H1 (cell line): Measurements from ENCODE around the gene CAMKK2. TPM values are rescaled to one million over a fixed set of nuclear protein-coding genes. Genes with fewer than 3 reads are reported as not detected.

ENCODE experiments used
- CTCF ChIA-PET: fragments of 300-600 bp; sonication (Branson Sonifier 250); formaldehyde crosslinking; loops from one replicate; lab custom pipeline; 2021; ENCODE audit not compliant: partially characterized antibody; lab: Charles Lee
- POLR2A ChIA-PET: fragments of 300-600 bp; sonication (Branson Sonifier 250); formaldehyde crosslinking; loops from one replicate; lab custom pipeline; 2021; ENCODE audit warnings: inconsistent platforms; ENCODE audit not compliant: partially characterized antibody; lab: Charles Lee
- DNase-seq, 2 experiments: peaks; one replicate each; pipeline versions ENCODE4 v3.0.0 to v3.0.0-alpha.2; 2010 to 2022; ENCODE audit warnings: low spot score in 2 of 2, low read depth in 1 of 2, mixed read lengths in 1 of 2
- FAIRE-seq: peaks from 2 replicates; lab custom pipeline; 2011; peaks lifted over from hg19 to GRCh38; lab: Jason Lieb, UNC
- H2AFZ ChIP-seq: 2 replicates; pipeline ENCODE4 v1.8.1; 2012; ENCODE audit warnings: low read length, inconsistent platforms
- H2AK5ac ChIP-seq: 2 replicates; pipeline ENCODE4 v1.6.1; 2013; ENCODE audit warnings: low read depth, low read length
- H2BK120ac ChIP-seq: replicated peaks from 2 replicates; pipeline ENCODE3; 2013; ENCODE audit warnings: low read depth, low read length, inconsistent platforms
- H2BK12ac ChIP-seq: 2 replicates; pipeline ENCODE4 v1.6.1; 2013; ENCODE audit warnings: low read depth, low read length
- H2BK15ac ChIP-seq: 2 replicates; pipeline ENCODE4 v1.6.1; 2013; ENCODE audit warnings: low read length
- H2BK20ac ChIP-seq: 2 replicates; pipeline ENCODE4 v1.6.1; 2013; ENCODE audit warnings: low read length
- H2BK5ac ChIP-seq: 2 replicates; pipeline ENCODE4 v1.6.1; 2013; ENCODE audit warnings: low read depth, low read length
- H3K14ac ChIP-seq: 2 replicates; pipeline ENCODE4 v1.6.1; 2013; ENCODE audit warnings: inconsistent platforms; ENCODE audit not compliant: insufficient read length
- H3K18ac ChIP-seq: 2 replicates; pipeline ENCODE4 v1.6.1; 2013; ENCODE audit warnings: low read length; ENCODE audit errors: extremely low read depth
- H3K23ac ChIP-seq: 2 replicates; pipeline ENCODE4 v1.6.1; 2013; ENCODE audit warnings: inconsistent platforms; ENCODE audit not compliant: insufficient read length
- H3K23me2 ChIP-seq: 2 replicates; pipeline ENCODE4 v1.6.1; 2013; ENCODE audit warnings: low read depth, low read length
- H3K27ac ChIP-seq: 2 replicates; pipeline ENCODE4 v1.6.1; 2011; ENCODE audit warnings: low read depth, low read length, inconsistent platforms
- H3K27me3 ChIP-seq, 4 experiments: replicated peaks in 1 of 4; 1 replicate in 1 of 4; 2 replicates in 3 of 4; pipeline versions ENCODE4 v1.6.1 to v1.8.1; 2011 to 2013; ENCODE audit warnings: low read length in 3 of 4, mild to moderate bottlenecking in 3 of 4, inconsistent platforms in 2 of 4, mixed read lengths in 2 of 4, moderate library complexity in 1 of 4; ENCODE audit not compliant: control insufficient read depth in 3 of 4, insufficient read depth in 3 of 4; ENCODE audit errors: extremely low read depth in 1 of 4
- H3K36me3 ChIP-seq, 4 experiments: 2 replicates each; pipeline versions ENCODE4 v1.6.1 to v1.8.1; 2011 to 2013; ENCODE audit warnings: mild to moderate bottlenecking in 4 of 4, low read length in 3 of 4, moderate library complexity in 2 of 4, control low read depth in 1 of 4, inconsistent platforms in 1 of 4; ENCODE audit not compliant: insufficient read depth in 4 of 4, control insufficient read depth in 2 of 4
- H3K4ac ChIP-seq: replicated peaks from 2 replicates; pipeline ENCODE3; 2013; ENCODE audit warnings: low read length, low read depth, mixed read lengths, inconsistent platforms; ENCODE audit not compliant: insufficient read length
- H3K4me1 ChIP-seq, 4 experiments: replicated peaks in 1 of 4; 1 replicate in 1 of 4; 2 replicates in 3 of 4; pipeline versions ENCODE4 v1.6.1 to v1.8.1; 2011 to 2013; ENCODE audit warnings: low read length in 3 of 4, inconsistent platforms in 2 of 4, mixed read lengths in 1 of 4; ENCODE audit not compliant: insufficient read depth in 4 of 4, control insufficient read depth in 3 of 4
- H3K4me2 ChIP-seq, 2 experiments: 2 replicates each; pipeline versions ENCODE4 v1.6.1 to v1.8.1; 2011 to 2013; ENCODE audit warnings: low read depth in 2 of 2, low read length in 2 of 2, control low read depth in 1 of 2, inconsistent platforms in 1 of 2, mild to moderate bottlenecking in 1 of 2; ENCODE audit not compliant: insufficient read depth in 1 of 2
- H3K4me3 ChIP-seq, 4 experiments: fragments of 200-600, 300-600 bp in 1 of 4; sonication (generic), shearing (Covaris generic), sonication (Bioruptor Twin) in 1 of 4; 2 replicates each; pipeline versions ENCODE4 v1.5.1 to v1.8.1; 2011 to 2016; ENCODE audit warnings: low read length in 4 of 4, low read depth in 3 of 4, control low read depth in 2 of 4, inconsistent platforms in 2 of 4, mild to moderate bottlenecking in 2 of 4, mixed read lengths in 1 of 4, moderate library complexity in 1 of 4; ENCODE audit not compliant: insufficient read depth in 2 of 4; ENCODE audit errors: extremely low read depth in 1 of 4
- H3K56ac ChIP-seq: replicated peaks from 2 replicates; pipeline ENCODE3; 2013; ENCODE audit warnings: low read depth, mild to moderate bottlenecking, mixed read lengths, low read length, inconsistent platforms; ENCODE audit not compliant: insufficient read length
- H3K79me1 ChIP-seq: 2 replicates; pipeline ENCODE4 v1.6.1; 2013; ENCODE audit warnings: low read depth, low read length, control low read depth
- H3K79me2 ChIP-seq, 2 experiments: 2 replicates each; pipeline versions ENCODE4 v1.6.1 to v1.8.1; 2012 to 2013; ENCODE audit warnings: low read length in 2 of 2, mild to moderate bottlenecking in 2 of 2, inconsistent platforms in 1 of 2; ENCODE audit not compliant: insufficient read depth in 2 of 2, control insufficient read depth in 1 of 2
- H3K9ac ChIP-seq, 4 experiments: replicated peaks in 1 of 4; 1 replicate in 1 of 4; 2 replicates in 3 of 4; pipeline versions ENCODE4 v1.6.1 to v1.8.1; 2011 to 2013; ENCODE audit warnings: low read depth in 3 of 4, low read length in 3 of 4, control low read depth in 2 of 4, mild to moderate bottlenecking in 2 of 4, moderate library complexity in 2 of 4, inconsistent platforms in 1 of 4; ENCODE audit errors: extremely low read depth in 1 of 4
- H3K9me3 ChIP-seq, 2 experiments: 2 replicates each; pipeline versions ENCODE4 v1.6.1 to v1.8.1; 2012 to 2013; ENCODE audit warnings: mild to moderate bottlenecking in 2 of 2, moderate library complexity in 2 of 2, control low read depth in 1 of 2, inconsistent platforms in 1 of 2, low read depth in 1 of 2, low read length in 1 of 2, mixed read lengths in 1 of 2; ENCODE audit not compliant: insufficient read depth in 2 of 2
- H4K20me1 ChIP-seq, 2 experiments: replicated peaks in 1 of 2; 2 replicates each; pipeline versions ENCODE3 to v1.8.1; 2011 to 2013; ENCODE audit warnings: inconsistent platforms in 2 of 2, low read length in 2 of 2, mild to moderate bottlenecking in 1 of 2; ENCODE audit not compliant: insufficient read depth in 2 of 2, control insufficient read depth in 1 of 2
- H4K5ac ChIP-seq: 2 replicates; pipeline ENCODE4 v1.6.1; 2013; ENCODE audit warnings: low read length, low read depth, mixed read lengths, inconsistent platforms; ENCODE audit not compliant: insufficient read length
- H4K8ac ChIP-seq: 2 replicates; pipeline ENCODE4 v1.8.0; 2013; ENCODE audit warnings: mild to moderate bottlenecking, moderate library complexity, low read length, inconsistent platforms; ENCODE audit not compliant: insufficient read depth; ENCODE audit errors: extremely low read depth
- H4K91ac ChIP-seq: replicated peaks from 2 replicates; pipeline ENCODE3; 2013; ENCODE audit warnings: low read length, mixed read lengths, inconsistent platforms; ENCODE audit not compliant: insufficient read length
- ASH2L ChIP-seq: fragments of 200-600, 300-600 bp; sonication (generic); IDR thresholded peaks from one replicate; pipeline ENCODE4 v1.7.1; 2017; ENCODE audit warnings: low read length
- KDM4A ChIP-seq: IDR thresholded peaks from one replicate; pipeline ENCODE4 v1.7.1; 2012; ENCODE audit warnings: low read depth, mild to moderate bottlenecking, moderate library complexity, low read length, inconsistent platforms; ENCODE audit not compliant: severe bottlenecking
- MAX ChIP-seq: IDR thresholded peaks from 2 replicates; pipeline ENCODE4 v1.6.1; 2012; ENCODE audit warnings: inconsistent platforms
- PHF8 ChIP-seq: fragments of 200-600 bp; sonication (generic); conservative IDR thresholded peaks from 2 replicates; pipeline ENCODE4 v1.7.1; 2012; ENCODE audit warnings: low read depth, mild to moderate bottlenecking, inconsistent platforms, low read length, moderate library complexity
- POLR2A ChIP-seq, 2 experiments: IDR thresholded peaks; 1 replicate in 1 of 2; 2 replicates in 1 of 2; pipeline ENCODE4 v1.6.1; 2011; ENCODE audit warnings: low read depth in 2 of 2, low read length in 2 of 2, mild to moderate bottlenecking in 2 of 2; ENCODE audit errors: control extremely low read depth in 1 of 2
- POLR2AphosphoS5 ChIP-seq: IDR thresholded peaks from 2 replicates; pipeline ENCODE4 v1.6.1; 2011; ENCODE audit warnings: low read depth, low read length
- TAF1 ChIP-seq: IDR thresholded peaks from 2 replicates; pipeline ENCODE4 v1.6.1; 2011; ENCODE audit warnings: mild to moderate bottlenecking, low read depth, low read length
- TBP ChIP-seq: IDR thresholded peaks from 2 replicates; pipeline ENCODE4 v1.6.1; 2011; ENCODE audit warnings: low read depth, low read length, improper control_type of control experiment
- WGBS, 2 experiments: shearing (Covaris generic) in 1 of 2; methylation state at CpG; one replicate each; pipeline versions ENCODE4 v1.1.6 to v1.1.7; 2013 to 2015; ENCODE audit warnings: low lambda C conversion rate in 2 of 2, mixed read lengths in 2 of 2, inconsistent platforms in 1 of 2, low coverage in 1 of 2, missing lambda C conversion rate in 1 of 2; ENCODE audit not compliant: insufficient replicate concordance in 2 of 2, insufficient coverage in 1 of 2, insufficient read length in 1 of 2; ENCODE audit errors: extremely low coverage in 1 of 2, missing lambda C conversion rate in 1 of 2; 5-methylcytosine and 5-hydroxymethylcytosine counted together
- polyA plus RNA-seq, 7 experiments: library from polyadenylated mRNA; depleted of rRNA in 3 of 7; stranded (reverse) in 5 of 7; unstranded in 2 of 7; fragments of >200 nt in 5 of 7; fragments of 200-250 nt in 2 of 7; gene quantifications; 1 replicate in 5 of 7; 2 replicates in 1 of 7; 4 replicates in 1 of 7; pipeline versions ENCODE4 v1.2.1 to v1.2.3, GENCODE V29; 2011 to 2013; ENCODE audit warnings: missing spikeins in 2 of 7, mixed read lengths in 2 of 7
- total RNA-seq: library from RNA; stranded (reverse); fragmentation: NEBNext Ultra II Directional; extraction: Animal tissue kit (Norgen Biotek cat#: 25700); gene quantifications from 2 replicates; pipeline ENCODE4 v1.2.1, GENCODE V29; 2021

Gene CAMKK2
- total and polyA plus RNA-seq, 2 of the 8 experiments (the other 6 are each of a cell fraction or from before 2014, with no cell fraction given) = 29.6 to 30.6 TPM

DNA sequence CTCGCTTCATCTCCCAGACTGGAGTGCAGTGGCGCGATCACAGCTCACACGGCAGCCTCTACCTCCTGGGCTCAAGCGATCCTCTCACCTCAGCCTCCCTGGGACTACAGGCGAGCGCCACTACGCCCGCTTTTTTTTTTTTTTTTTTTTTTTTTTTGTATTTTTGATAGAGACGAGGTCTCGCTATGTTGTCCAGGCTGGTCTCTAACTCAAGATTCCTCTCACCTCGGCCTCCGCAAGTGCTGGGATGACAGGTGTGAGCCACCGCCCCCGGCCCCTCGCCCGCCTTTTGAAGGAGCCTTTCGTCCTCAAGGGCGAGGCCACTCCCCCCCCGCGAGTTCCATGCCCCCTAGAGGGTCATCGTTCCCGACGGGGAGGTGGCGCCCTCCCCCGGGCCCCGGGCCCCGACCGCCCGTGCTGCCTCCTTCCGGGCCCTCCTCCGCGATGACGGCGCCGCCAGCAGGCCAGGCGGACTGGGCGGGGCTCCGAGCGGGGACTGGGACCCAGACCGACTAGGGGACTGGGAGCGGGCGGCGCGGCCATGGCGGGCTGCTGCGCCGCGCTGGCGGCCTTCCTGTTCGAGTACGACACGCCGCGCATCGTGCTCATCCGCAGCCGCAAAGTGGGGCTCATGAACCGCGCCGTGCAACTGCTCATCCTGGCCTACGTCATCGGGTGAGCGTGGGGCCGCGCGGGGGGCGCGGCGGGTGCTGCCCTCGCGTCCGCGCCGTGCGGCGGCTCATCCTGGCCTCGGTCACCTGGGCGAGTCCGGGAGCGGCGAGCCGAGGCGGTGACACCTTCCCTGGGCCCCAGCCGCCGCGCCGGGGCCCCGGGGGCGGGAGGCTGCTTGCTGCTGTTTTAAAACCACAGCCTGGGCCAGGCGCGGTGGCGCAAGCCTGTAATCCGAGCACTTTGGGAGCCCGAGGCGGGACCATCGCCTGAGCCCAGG lies 86.6 kb downstream of the CAMKK2 start, which contains the start of gene P2RX4:
Gene P2RX4, plus strand, starts transcription at position 506 of the 949 bp plus-strand sequence. Its CDS starts 36 bp downstream, at position 542.
- 0 out of 2 replicates have a peak within 1 kb of the TSS, but pooled peaks have one; percentile 18 for H2BK20ac ChIP-seq
- H2AK5ac ChIP-seq = no peak within 1 kb of the TSS; the same call in 1 of the 2 replicates
- H3K4me2 ChIP-seq = peak within 1 kb of the TSS; percentile 61 to 80
- FAIRE-seq (no peak), DNase-seq (peak; percentile 41 to 91)
- H3K4me1 ChIP-seq = peaks cover 0 to 4% (median 0%) of the 10 kb centered on the region in 4 experiments; a peak in 3 of 7 replicates
- peak within 1 kb of the TSS; percentile 73 to 82 (median 80) for H3K4me3 ChIP-seq
- peak within 1 kb of the TSS; percentile 95 for H4K8ac ChIP-seq
- H3K79me2 ChIP-seq = no peaks in the 10 kb centered on the region
- no peaks in the 10 kb centered on the region for H4K20me1 ChIP-seq
- H3K23me2 ChIP-seq = peaks cover 8% of the 10 kb centered on the region; the same call in 1 of the 2 replicates
- no peak within 1 kb of the TSS for H3K14ac ChIP-seq
- H4K5ac ChIP-seq = peak within 1 kb of the TSS; percentile 93
- H3K23ac ChIP-seq = no peak within 1 kb of the TSS
- no peaks in the 10 kb centered on the region for H3K36me3 ChIP-seq
- peak within 1 kb of the TSS; percentile 100 for H3K18ac ChIP-seq
- H2BK120ac ChIP-seq = peak within 1 kb of the TSS; percentile 90
- peak within 1 kb of the TSS; percentile 75 for H2BK12ac ChIP-seq
- 6% methylated on average over 47 of the region's 97 CpGs; no CpG with 5 or more reads in 1 of the 2 experiments for WGBS, 2 experiments
- peak within 1 kb of the TSS; percentile 95; the same call in 1 of the 2 replicates for H2BK15ac ChIP-seq
- H2BK5ac ChIP-seq = peak within 1 kb of the TSS; percentile 84; the same call in 1 of the 2 replicates
- no peaks in the 10 kb centered on the region for H3K9me3 ChIP-seq
- peak within 1 kb of the TSS; percentile 44 for H2AFZ ChIP-seq
- peak within 1 kb of the TSS; percentile 60 to 92 (median 84) for H3K9ac ChIP-seq
- ChIA-PET POLR2A (interaction anchor here (1.0 kb wide), 1 partner anchor 16 kb away, joined by 3 read pairs; no protein-coding TSS in a partner anchor), CTCF (interaction anchor here (0.6 kb wide), 1 partner anchor 543 kb away, joined by 3 read pairs; no protein-coding TSS in a partner anchor)
- H3K27me3 ChIP-seq = peaks cover 0 to 5% (median 2%) of the 10 kb centered on the region in 4 experiments; a peak in 2 of 7 replicates
- H3K4ac ChIP-seq = no peak within 1 kb of the TSS
- H4K91ac ChIP-seq = peak within 1 kb of the TSS; percentile 95
- no peaks in the 10 kb centered on the region for H3K79me1 ChIP-seq
- peak within 1 kb of the TSS; percentile 82 for H3K56ac ChIP-seq
- H3K27ac ChIP-seq = peak within 1 kb of the TSS; percentile 77; the same call in 1 of the 2 replicates
- peak; percentile 98 for TF ChIP-seq KDM4A
- TF ChIP-seq PHF8 = peak; percentile 98
- TF ChIP-seq MAX = peak; percentile 55; the same call in 1 of the 2 replicates
- peak; percentile 87 to 96 for TF ChIP-seq POLR2A (IDR thresholded peaks at IDR 0.05; ENCODE audit: control extremely low read depth in 1 of 2, low read depth in 2 of 2, low read length in 2 of 2)
- peak; percentile 82 for TF ChIP-seq POLR2AphosphoS5
- peak; percentile 61 for TF ChIP-seq ASH2L
- peak; percentile 64 for TF ChIP-seq TBP
- peak; percentile 79 for TF ChIP-seq TAF1
